Stimulated activated CD4-positive, alpha-beta T cell treated with anti-CD3 and anti-CD28 coated beads, Interleukin-1b, Interleukin-23, amount 100 ng/mL, for 1 hour (primary cell): Measurements from ENCODE around the gene MCRIP2.

Experiments used
- DNase-seq, 2 donors: peaks; one replicate each; pipeline ENCODE4 v3.0.0-alpha.2; 2020; ENCODE audit warnings: low read depth in 2 of 2

Gene MCRIP2

GRCh38 chr16:648071-648780 is 6.6 kb downstream of the MCRIP2 start:
- no peak for DNase-seq

- peak; percentile 78 to 84 for DNase-seq
Observed at GRCh38 chr16:648781-649589, 7.4 kb downstream of the MCRIP2 start, which contains the start of gene WDR90. Gene WDR90 (plus strand): TSS chr16:649365. CDS start chr16:649417, 52 bp downstream.

GRCh38 chr16:649631-650030 is 8.0 kb downstream of the MCRIP2 start:
- DNase-seq, result no peak

- DNase-seq, result no peak
Observed at GRCh38 chr16:651844-652243, 10.2 kb downstream of the MCRIP2 start.

GRCh38 chr16:652454-653305 is 11.1 kb downstream of the MCRIP2 start:
- no peak for DNase-seq

GRCh38 chr16:654034-654433 is 12.4 kb downstream of the MCRIP2 start:
- no peak for DNase-seq

GRCh38 chr16:657487-657886 is 15.9 kb downstream of the MCRIP2 start:
- DNase-seq, result no peak

GRCh38 chr16:658679-659571 is 17.3 kb downstream of the MCRIP2 start:
- DNase-seq, result no peak

GRCh38 chr16:659618-660017 is 18.0 kb downstream of the MCRIP2 start:
- DNase-seq, result no peak

- no peak for DNase-seq
Observed at GRCh38 chr16:660132-660458, 18.5 kb downstream of the MCRIP2 start.

GRCh38 chr16:660459-661183 is 19.0 kb downstream of the MCRIP2 start:
- peak; percentile 36 to 50 for DNase-seq

- no peak for DNase-seq
Observed at GRCh38 chr16:661184-661821, 19.7 kb downstream of the MCRIP2 start.

- no peak for DNase-seq
Observed at GRCh38 chr16:662095-662494, 20.5 kb downstream of the MCRIP2 start.

- no peak for DNase-seq
Observed at GRCh38 chr16:662597-662996, 21.0 kb downstream of the MCRIP2 start.

- no peak for DNase-seq
Observed at GRCh38 chr16:666572-666971, 24.9 kb downstream of the MCRIP2 start.

- DNase-seq, result no peak
Observed at GRCh38 chr16:667113-667779, 25.6 kb downstream of the MCRIP2 start.

GRCh38 chr16:667780-668518 is 26.3 kb downstream of the MCRIP2 start, which contains the start of gene RHOT2:
Gene RHOT2 (plus strand): TSS chr16:668132. CDS start chr16:668200, 68 bp downstream.
- DNase-seq, result peak; percentile 80 to 88

GRCh38 chr16:668519-669171 is 27.0 kb downstream of the MCRIP2 start:
- no peak for DNase-seq
